Adipose tissue (tissue), 3 donors: ENCODE results near the gene CAMK2A. TPM values are rescaled to one million over a fixed set of nuclear protein-coding genes. Genes with fewer than 3 reads are reported as not detected.

Source experiments
- H3K27ac ChIP-seq: one replicate; pipeline ENCODE4 v1.5.1; 2013; ENCODE audit warnings: low read depth, low read length
- WGBS, 3 donors: extraction: QIAGEN DNeasy Blood & Tissue Kit; methylation state at CpG; one replicate each; pipeline ENCODE4 v1.1.7; 2013; 5-methylcytosine and 5-hydroxymethylcytosine counted together
- polyA plus RNA-seq, 3 donors: library from polyadenylated mRNA; stranded (reverse); fragments of 200-250 nt; gene quantifications; one replicate each; pipeline ENCODE4 v1.2.3, GENCODE V29; 2013
- donor health status: healthy with polysubstance abuse.
- donor health status: Bipolar disorder and iron deficiency.
- donor health status: healthy.

The CAMK2A gene
- polyA plus RNA-seq, 3 donors: 0.06 to 0.07 TPM; not detected in 1

GRCh38 chr5:150210644-150211043, 78.9 kb downstream of the CAMK2A start:
- H3K27ac ChIP-seq: no peak overlapping the region
- 85 to 90% (median 86%) methylated on average over 6 of the region's 6 CpGs for WGBS, 3 donors

- no peak overlapping the region for H3K27ac ChIP-seq
- 45 to 76% (median 49%) methylated on average over 21 of the region's 21 CpGs for WGBS, 3 donors
Observed at GRCh38 chr5:150209099-150209635, 80.4 kb downstream of the CAMK2A start.

GRCh38 chr5:150208187-150209098, 81.1 kb downstream of the CAMK2A start:
- no peak overlapping the region for H3K27ac ChIP-seq
- 72 to 78% (median 73%) methylated on average over 19 of the region's 19 CpGs for WGBS, 3 donors

- WGBS, 3 donors: 89 to 94% (median 90%) methylated on average over 6 of the region's 6 CpGs
Observed at GRCh38 chr5:150206779-150207115, 82.8 kb downstream of the CAMK2A start.

GRCh38 chr5:150206098-150206778, 83.3 kb downstream of the CAMK2A start:
- H3K27ac ChIP-seq: no peak overlapping the region
- WGBS, 3 donors: 79 to 83% (median 82%) methylated on average over 6 of the region's 6 CpGs

More at GRCh38 chr5:150206779-150207115, 82.8 kb downstream of the CAMK2A start:
- H3K27ac ChIP-seq: no peak overlapping the region

GRCh38 chr5:150204590-150204960, 85.0 kb downstream of the CAMK2A start:
- no peak overlapping the region for H3K27ac ChIP-seq
- WGBS, 3 donors: 82 to 92% (median 89%) methylated on average over 11 to 13 of the region's 13 CpGs

GRCh38 chr5:150203832-150204589, 85.6 kb downstream of the CAMK2A start:
- no peak overlapping the region for H3K27ac ChIP-seq
- WGBS, 3 donors: 68 to 81% (median 81%) methylated on average over 12 of the region's 12 CpGs

GRCh38 chr5:150202501-150202900, 87.1 kb downstream of the CAMK2A start:
- WGBS, 3 donors: 95 to 98% (median 97%) methylated on average over 10 of the region's 10 CpGs
- no peak overlapping the region for H3K27ac ChIP-seq

- WGBS, 3 donors: 89 to 93% (median 92%) methylated on average over 1 of the region's 1 CpG
- no peak overlapping the region for H3K27ac ChIP-seq
Observed at GRCh38 chr5:150197476-150197875, 92.1 kb downstream of the CAMK2A start.

- H3K27ac ChIP-seq: no peak overlapping the region
- 95 to 97% (median 96%) methylated on average over 16 of the region's 16 CpGs for WGBS, 3 donors
Observed at GRCh38 chr5:150196986-150197385, 92.6 kb downstream of the CAMK2A start.

GRCh38 chr5:150196514-150196913, 93.1 kb downstream of the CAMK2A start:
- no peak overlapping the region for H3K27ac ChIP-seq
- 67 to 74% (median 70%) methylated on average over 5 of the region's 5 CpGs for WGBS, 3 donors

- no peak overlapping the region for H3K27ac ChIP-seq
- 57 to 83% (median 81%) methylated on average over 9 of the region's 9 CpGs for WGBS, 3 donors
Observed at GRCh38 chr5:150195736-150196485, 93.7 kb downstream of the CAMK2A start.

- whole genome bisulfite sequencing, 3 donors: 73 to 83% (median 77%) methylated on average over 4 of the region's 4 CpGs
- no peak overlapping the region for H3K27ac ChIP-seq
Observed at GRCh38 chr5:150192462-150192861, 97.1 kb downstream of the CAMK2A start.

- no peak overlapping the region for H3K27ac ChIP-seq
- 36 to 50% (median 40%) methylated on average over 2 of the region's 2 CpGs for WGBS, 3 donors
Observed at GRCh38 chr5:150190987-150191386, 98.6 kb downstream of the CAMK2A start.

GRCh38 chr5:150190503-150190979, 99.0 kb downstream of the CAMK2A start:
- no peak overlapping the region for H3K27ac ChIP-seq
- 53 to 61% (median 53%) methylated on average over 15 to 16 of the region's 16 CpGs for WGBS, 3 donors

- 5 to 7% (median 7%) methylated on average over 49 to 58 of the region's 58 CpGs for WGBS, 3 donors
- no peak within 1 kb of the TSS for H3K27ac ChIP-seq
Observed at GRCh38 chr5:150189728-150190502, 99.7 kb downstream of the CAMK2A start, which contains the start of gene SLC6A7. Gene SLC6A7 (plus strand): TSS chr5:150190062. CDS start chr5:150190328, 266 bp downstream.

GRCh38 chr5:150189326-150189725, 100.2 kb downstream of the CAMK2A start:
- H3K27ac ChIP-seq: no peak overlapping the region
- WGBS, 3 donors: 69 to 89% (median 75%) methylated on average over 3 of the region's 3 CpGs
